Measurements from ENCODE around the gene RPS15. TPM values are rescaled to one million over a fixed set of nuclear protein-coding genes. Genes with fewer than 3 reads are reported as not detected.
A peak's percentile ranks its signal among the peaks of the same experiment; 100 is the strongest.

Gene RPS15
- total and polyA plus RNA-seq, 2 donors (not counting 3 experiments of a cell fraction or from before 2014, with no cell fraction given) = 1,260 to 3,270 TPM

GRCh38 chr19:1407528-1408299, 30.5 kb upstream of the RPS15 start, which contains the start of gene DAZAP1:
DAZAP1 (plus strand) TSS chr19:1407586; CDS start chr19:1407774, 188 bp downstream.
- Histone ChIP-seq H3K27me3 (ENCODE audit: control insufficient read depth in 2 of 2, insufficient read depth in 2 of 2, low read length in 2 of 2) (no peaks in the 10 kb centered on the region), H3K36me3 (ENCODE audit: control insufficient read depth in 2 of 2, extremely low read depth in 1 of 2, insufficient read depth in 2 of 2, low read length in 2 of 2) (peaks cover 0 to under 1% of the 10 kb centered on the region in 2 experiments), H3K79me2 (ENCODE audit: control insufficient read depth, insufficient read depth, low read length) (peaks cover 51% of the 10 kb centered on the region), H3K9me3 (replicated peaks; ENCODE audit: control insufficient read depth, insufficient read depth, low read length) (no peaks in the 10 kb centered on the region), H3K4me2 (ENCODE audit: insufficient read depth, low read length) (peak within 1 kb of the TSS; percentile 77), H4K20me1 (replicated peaks; ENCODE audit: control insufficient read depth, extremely low read depth, insufficient read depth, low read length) (no peaks in the 10 kb centered on the region), H3K27ac (ENCODE audit: insufficient read depth, low read depth, low read length) (peak within 1 kb of the TSS; percentile 92), H3K9me1 (replicated peaks; ENCODE audit: control insufficient read depth, extremely low read depth, insufficient read depth, low read length) (no peaks in the 10 kb centered on the region), H3K4me3 (replicated peaks in 1 of 3; ENCODE audit: insufficient read depth in 1 of 3, low read depth in 1 of 3, low read length in 3 of 3) (peak within 1 kb of the TSS; percentile 61 to 93 (median 82)), H3K9ac (replicated peaks; ENCODE audit: extremely low read depth, insufficient read depth, low read length) (peak within 1 kb of the TSS; percentile 98), H2AFZ (ENCODE audit: low read depth, low read length) (peak within 1 kb of the TSS; percentile 71), H3K4me1 (ENCODE audit: control insufficient read depth, extremely low read depth, insufficient read depth, low read length) (peaks cover 26% of the 10 kb centered on the region)
- FAIRE-seq (peak; percentile 4), DNase-seq (ENCODE audit: low read depth, low spot score) (no peak)
- intact Hi-C loops (cut with micrococcal nuclease) (loop anchor here (1.0 to 10.0 kb wide), 4 partner anchors 24 to 187 kb away; partner anchors contain the start of genes MBD3, NDUFS7 and RPS15), dilution Hi-C loops (cut with MboI; ENCODE audit: extremely low pct_ligation_motif_present, low sequenced_read_pairs) (no loop called here)
- ChIA-PET CTCF (no interaction called here), POLR2A (no interaction called here)
- TF ChIP-seq POLR2A (IDR thresholded peaks at IDR 0.05; ENCODE audit: low read depth, low read length) (no peak), FOS (IDR thresholded peaks at IDR 0.05; ENCODE audit: borderline replicate concordance, insufficient read depth, low read length) (no peak), GATA2 (IDR thresholded peaks at IDR 0.05; ENCODE audit: insufficient read depth, insufficient read length, low read depth, low read length) (no peak)
- TF ChIP-seq, protein P1, sequence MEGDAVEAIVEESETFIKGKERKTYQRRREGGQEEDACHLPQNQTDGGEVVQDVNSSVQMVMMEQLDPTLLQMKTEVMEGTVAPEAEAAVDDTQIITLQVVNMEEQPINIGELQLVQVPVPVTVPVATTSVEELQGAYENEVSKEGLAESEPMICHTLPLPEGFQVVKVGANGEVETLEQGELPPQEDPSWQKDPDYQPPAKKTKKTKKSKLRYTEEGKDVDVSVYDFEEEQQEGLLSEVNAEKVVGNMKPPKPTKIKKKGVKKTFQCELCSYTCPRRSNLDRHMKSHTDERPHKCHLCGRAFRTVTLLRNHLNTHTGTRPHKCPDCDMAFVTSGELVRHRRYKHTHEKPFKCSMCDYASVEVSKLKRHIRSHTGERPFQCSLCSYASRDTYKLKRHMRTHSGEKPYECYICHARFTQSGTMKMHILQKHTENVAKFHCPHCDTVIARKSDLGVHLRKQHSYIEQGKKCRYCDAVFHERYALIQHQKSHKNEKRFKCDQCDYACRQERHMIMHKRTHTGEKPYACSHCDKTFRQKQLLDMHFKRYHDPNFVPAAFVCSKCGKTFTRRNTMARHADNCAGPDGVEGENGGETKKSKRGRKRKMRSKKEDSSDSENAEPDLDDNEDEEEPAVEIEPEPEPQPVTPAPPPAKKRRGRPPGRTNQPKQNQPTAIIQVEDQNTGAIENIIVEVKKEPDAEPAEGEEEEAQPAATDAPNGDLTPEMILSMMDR (IDR thresholded peaks at IDR 0.05; ENCODE audit: extremely low read depth in 1 of 2, insufficient read depth in 1 of 2, low read depth in 1 of 2, low read length in 2 of 2) = no peak
- BruUV-seq (replicated peaks) = no TSS peak
